Fibroblast of mammary gland (primary cell): ENCODE measurements around the gene RAMAC.
"Not testable (repeated sequence)": the region's sequence is repeated elsewhere in the genome, so short reads cannot be mapped to it uniquely, and the experiment has no call there.

Source experiments
- DNase-seq: peaks from one replicate; pipeline ENCODE4 v3.0.0-alpha.2; 2010; ENCODE audit warnings: low read depth
- H3K4me3 ChIP-seq: 2 replicates; pipeline ENCODE4 v1.5.1; 2011; ENCODE audit warnings: low read depth, mild to moderate bottlenecking, low read length, moderate library complexity; ENCODE audit not compliant: control insufficient read depth
- CTCF ChIP-seq: conservative IDR thresholded peaks from 2 replicates; pipeline ENCODE4 v1.5.1; 2011; ENCODE audit warnings: low read depth, low read length, inconsistent platforms; ENCODE audit not compliant: control insufficient read depth, insufficient read depth

Gene RAMAC

GRCh38 chr15:82985688-82986441 is at the start of gene RAMAC:
TSS of gene RAMAC (plus strand) at chr15:82986210. CDS start at chr15:82989019, 2,809 bp downstream.
- DNase-seq, result peak; percentile 94
- peak within 1 kb of the TSS; percentile 82 for H3K4me3 ChIP-seq
- no peak for TF ChIP-seq CTCF

- TF ChIP-seq CTCF, result no peak
- no peak overlapping the region for H3K4me3 ChIP-seq
- peak; percentile 25 for DNase-seq
Measured at GRCh38 chr15:82936966-82937711, 48.9 kb upstream of the RAMAC start.

GRCh38 chr15:82937712-82938058 is 48.3 kb upstream of the RAMAC start:
- H3K4me3 ChIP-seq, result no peak overlapping the region
- no peak for TF ChIP-seq CTCF
- DNase-seq, result no peak

- not testable (repeated sequence) for DNase-seq
Measured at GRCh38 chr15:82939678-82940077, 46.3 kb upstream of the RAMAC start.

DNA sequence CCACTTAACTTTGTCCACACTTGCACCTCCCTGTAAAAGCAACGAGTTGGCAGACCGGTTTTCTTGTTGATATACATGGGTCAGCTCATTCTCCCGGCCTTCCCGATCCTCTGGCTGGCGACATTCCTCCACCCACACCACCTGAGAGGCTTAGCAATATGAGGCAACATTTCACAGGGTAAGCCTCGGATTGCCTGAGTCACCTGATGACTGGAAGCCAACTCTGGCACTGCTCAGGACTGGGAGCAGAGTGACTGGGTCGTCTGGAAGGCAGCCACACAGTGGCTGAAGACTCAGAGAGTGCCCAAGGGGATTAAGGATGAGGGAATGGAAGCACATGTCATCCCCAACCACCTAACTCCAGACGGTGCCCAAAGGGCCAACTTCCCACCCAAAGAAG is 43.3 kb upstream of the RAMAC start:
- H3K4me3 ChIP-seq, result no peak overlapping the region
- peak; percentile 55 for DNase-seq
- no peak for TF ChIP-seq CTCF

More at GRCh38 chr15:82939678-82940077, 46.3 kb upstream of the RAMAC start:
- H3K4me3 ChIP-seq, result not testable (repeated sequence)

GRCh38 chr15:82943176-82943575 is 42.8 kb upstream of the RAMAC start:
- no peak for DNase-seq
- TF ChIP-seq CTCF, result no peak

GRCh38 chr15:82944056-82944455 is 42.0 kb upstream of the RAMAC start:
- H3K4me3 ChIP-seq, result no peak overlapping the region
- no peak for TF ChIP-seq CTCF
- DNase-seq, result no peak

More at GRCh38 chr15:82943176-82943575, 42.8 kb upstream of the RAMAC start:
- H3K4me3 ChIP-seq, result no peak overlapping the region
